Measurements from ENCODE around the gene DUSP2.

The DUSP2 gene

DNA sequence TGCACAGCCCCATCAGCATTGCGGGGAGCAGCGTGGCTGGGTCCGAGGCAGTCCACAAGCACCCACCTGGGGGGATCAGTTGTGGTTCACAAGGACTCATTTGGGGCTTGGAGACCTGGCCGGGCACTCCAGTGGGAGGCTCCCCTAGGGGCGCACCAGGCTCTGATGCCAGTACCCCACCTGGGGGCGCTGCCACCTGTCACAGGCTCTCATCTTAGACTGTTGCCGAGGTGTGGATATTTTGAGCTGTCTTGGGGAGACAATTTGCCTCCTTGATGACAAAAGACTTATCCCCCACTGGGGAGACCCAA lies 31.9 kb downstream of the DUSP2 start:
- no peak for DNase-seq

DNA sequence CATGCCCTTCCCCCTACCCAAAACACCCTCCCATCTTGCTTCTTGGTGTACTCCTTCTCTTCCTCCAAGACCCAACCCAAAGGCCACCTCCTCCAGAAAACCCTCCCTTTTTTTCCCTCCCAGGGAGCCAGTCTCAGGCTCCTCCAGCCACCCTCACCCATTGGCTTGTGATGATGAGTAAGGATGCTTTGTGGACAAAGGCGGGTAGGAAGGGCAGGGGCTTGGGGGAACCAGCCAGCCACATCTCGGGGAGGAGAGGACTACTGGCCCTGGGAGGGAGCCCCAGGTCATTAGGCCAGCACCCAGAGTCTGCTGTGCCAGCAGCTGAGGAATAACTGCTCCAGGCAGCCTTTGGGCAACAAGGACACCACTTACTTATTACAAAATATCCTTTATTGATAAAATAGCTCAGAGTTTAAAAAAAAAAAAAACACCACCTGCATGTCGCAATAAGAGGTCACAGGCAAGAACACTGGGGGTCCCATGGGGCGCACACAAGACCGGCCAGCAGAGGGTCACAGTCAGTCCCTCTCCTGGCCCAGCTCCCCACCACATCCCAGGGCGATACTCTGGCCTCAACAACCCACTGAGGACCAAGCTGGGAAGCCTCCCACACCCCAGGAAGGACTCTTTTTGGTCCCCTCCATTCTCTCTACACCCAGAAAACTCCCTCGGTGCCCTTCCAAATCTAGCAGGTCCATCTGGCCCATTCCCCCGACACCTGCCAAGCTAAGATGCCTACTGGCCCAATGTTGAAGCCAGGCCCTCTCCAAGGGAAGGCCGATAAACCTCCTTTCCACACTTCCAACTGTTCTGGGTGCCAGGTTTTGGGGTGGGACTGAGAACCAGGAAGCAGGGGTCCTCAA lies 32.5 kb downstream of the DUSP2 start:
- no peak for DNase-seq

DNA sequence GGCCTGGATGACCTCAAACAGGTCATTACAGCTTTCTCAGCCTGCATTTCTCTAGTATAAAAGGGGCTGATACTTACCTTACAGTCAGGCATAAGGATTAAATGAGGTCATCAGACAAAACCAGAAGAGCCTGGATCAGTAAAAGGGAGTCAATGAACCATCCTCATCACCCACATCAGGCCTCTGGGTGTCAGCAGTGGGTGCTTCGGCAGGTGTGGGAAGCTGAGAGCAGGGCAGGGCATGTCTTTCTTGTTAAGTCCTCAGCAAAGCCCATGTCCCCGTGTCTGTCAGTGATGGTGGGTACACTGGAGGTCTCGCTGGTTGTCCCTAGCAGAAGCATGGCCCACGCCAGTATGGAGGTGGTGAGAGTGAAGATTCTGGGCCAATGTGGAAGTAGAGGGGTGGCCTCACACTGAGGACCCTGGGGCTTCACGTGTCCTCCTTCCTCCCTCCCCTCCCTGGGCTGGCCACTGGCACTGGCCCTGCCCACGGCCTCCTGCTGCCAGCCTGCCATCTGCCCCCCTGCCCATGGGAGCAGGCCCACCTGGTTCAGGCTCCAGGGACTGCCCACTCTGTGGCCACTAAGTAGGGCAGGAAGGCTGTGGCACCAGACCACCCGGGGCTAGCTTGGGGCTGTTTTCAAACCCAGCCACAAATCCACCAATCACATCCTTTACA lies 33.3 kb downstream of the DUSP2 start:
- no peak for DNase-seq

DNA sequence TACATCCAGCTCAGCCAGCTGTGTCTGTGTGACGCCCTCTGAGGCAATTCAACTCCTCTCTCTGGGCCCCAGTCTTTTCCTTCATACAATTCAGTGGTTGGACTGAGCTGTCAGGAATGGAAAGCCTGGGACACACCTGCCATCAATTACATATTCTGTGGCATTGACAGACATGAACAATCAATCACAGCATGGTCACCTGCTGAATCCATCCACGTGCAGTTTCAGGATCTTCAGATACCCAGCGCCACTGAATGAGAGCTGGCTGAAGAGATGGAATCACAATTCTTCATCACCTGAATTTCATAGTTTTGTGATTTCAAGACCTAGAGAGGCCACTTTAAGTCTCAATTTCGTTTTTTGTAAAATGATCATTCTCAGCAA lies 34.0 kb downstream of the DUSP2 start:
- no peak for DNase-seq

DNA sequence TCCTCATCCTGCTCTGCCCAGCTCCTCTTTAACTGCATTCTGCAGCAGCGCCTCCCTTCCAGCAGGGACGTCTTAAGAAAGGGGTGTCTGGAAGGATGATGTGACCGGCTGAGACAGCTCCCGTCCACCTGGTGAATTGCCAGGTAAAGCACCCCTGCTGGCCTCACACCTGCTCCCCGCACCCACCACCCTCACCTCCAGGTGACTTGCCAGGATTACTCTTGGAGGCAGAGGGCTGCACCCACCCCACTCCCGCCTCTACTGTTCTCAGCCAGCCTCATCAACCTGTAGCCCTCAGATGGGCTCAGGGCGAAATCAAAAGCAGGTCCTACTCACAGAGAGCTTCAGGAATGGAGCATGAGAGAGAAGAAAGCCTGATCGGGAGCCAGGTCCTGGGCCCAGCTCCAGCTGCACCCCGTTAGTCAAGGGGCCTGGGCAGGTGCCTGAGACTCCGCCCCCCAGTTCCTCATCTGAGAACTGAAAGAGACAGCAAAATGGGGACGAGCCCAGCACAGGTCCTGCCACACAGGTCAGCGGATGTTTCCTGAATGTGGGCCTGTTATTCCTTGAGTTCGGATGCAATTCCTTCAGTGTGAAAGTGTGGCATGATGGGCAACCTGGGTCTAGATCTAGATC lies 34.5 kb downstream of the DUSP2 start:
- DNase-seq = no peak

DNA sequence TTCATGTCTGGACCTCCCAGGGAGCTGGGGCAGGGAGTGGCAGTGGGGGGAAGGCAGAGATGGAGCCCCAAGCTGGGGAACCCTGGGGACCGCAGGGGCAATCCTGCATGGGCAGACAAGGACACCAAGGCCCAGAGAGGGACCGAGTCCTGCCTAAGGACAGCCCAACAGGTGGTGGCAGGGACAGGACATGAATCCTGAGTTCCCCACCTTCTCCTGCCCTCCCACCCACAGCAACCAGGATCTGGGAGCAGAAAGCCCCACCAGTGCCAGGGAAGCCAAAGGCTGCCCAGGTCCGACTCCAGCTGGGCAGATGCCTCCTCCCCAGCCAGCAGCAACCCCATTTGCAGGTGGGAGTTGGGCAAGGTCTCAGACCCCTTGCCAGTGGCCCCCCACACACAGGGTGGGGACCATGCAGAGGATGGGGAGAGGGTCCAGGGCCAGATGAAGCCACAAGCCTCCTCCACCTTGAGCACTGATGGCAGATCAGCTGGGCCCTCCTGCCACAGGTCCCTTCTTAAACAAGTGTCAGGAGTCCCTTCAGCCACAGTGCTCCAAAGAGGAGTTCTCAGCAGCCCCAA lies 35.2 kb downstream of the DUSP2 start:
- no peak for DNase-seq

DNA sequence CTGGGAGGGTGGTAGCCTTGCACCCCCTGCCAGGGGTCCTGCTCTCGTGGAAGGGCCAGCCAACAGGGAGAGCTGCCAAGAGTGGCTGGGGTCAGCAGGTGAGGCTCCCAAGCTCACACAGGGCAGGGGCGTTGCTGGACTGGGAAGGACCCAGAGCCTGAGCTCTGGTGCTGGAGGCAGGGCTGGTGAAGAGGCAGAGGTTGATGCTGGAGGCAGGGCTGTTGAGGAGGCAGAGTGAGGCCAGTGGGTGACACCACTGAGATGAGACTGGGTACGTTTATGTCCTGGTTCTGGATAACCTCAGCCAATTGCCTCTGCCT lies 35.9 kb downstream of the DUSP2 start:
- no peak for DNase-seq

DNA sequence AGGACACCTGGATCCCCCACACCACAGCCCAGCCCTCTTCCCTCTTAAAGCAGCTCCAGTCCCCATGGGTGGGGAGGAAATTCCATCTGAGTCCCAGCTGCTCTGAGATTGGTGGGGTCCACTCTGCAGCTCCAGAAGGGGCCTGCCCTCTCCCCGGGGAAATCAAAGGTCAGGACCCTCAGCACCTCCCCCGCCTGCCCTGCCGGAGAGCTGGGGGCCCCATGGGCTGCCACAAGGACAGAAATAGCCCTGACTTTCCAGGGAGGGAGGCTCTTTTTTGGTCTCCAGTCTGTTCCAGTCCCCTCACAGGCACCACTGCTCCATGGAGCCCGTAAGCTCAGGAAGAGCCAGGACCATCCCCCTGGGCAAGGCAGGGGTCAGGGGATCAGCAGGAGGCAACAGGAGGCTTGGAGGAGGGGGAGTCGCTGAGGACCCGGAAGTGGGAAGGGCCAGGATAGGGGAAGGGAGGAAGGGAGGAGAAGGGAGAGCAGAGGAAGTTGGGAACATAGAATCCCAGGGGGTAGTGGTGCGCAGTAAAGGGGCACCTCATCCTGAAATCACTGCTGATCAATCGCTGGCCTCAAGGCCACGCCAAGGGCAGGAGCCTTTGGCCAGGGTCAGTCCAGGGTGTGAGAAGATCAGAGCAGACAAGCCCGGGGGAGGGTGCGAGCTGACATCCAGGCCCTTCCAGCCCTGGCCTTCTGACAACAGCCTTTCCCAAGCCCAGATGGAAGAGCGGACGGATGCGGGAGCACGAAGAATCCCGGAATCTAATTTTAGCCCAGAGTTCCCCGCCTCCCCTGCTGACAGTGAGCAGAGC lies 36.5 kb downstream of the DUSP2 start:
- no peak for DNase-seq

DNA sequence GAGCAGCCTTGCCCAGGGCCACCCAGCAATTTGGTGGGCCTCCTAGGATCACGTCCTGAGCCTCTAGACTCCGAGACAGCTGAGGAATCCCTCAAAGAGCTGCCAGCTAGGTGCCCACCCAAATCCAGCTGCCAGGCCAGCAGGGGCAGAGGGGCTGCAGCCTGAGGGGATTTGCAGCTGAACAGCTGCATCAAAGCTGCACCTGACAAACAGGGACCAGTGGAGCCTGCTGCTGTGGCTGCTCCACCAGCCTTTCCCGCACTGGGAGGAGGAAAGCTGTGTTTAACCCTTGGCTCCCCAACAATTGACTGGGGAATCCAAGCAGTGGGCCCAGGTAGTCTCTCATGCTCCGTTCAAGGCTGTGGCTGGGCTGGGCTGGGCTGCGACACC lies 37.1 kb downstream of the DUSP2 start:
- no peak for DNase-seq

DNA sequence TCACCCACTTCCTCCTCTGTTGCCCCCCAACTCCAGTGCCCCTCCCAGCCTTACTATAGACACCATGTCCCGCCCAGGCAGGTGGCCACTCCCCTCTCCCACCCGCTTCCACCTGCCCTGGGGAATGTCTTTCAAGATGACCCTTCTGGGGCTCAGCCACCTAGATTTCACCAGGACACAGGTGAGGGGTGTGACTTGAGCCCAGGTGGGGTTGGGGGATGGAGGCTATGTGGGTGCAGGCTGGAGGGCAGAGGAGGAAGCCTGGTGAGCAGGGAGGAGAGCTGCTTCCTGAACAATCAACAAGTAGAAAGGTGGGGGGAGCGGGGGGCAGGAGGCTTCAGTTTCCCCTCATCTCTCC lies 37.6 kb downstream of the DUSP2 start:
- DNase-seq = no peak

DNA sequence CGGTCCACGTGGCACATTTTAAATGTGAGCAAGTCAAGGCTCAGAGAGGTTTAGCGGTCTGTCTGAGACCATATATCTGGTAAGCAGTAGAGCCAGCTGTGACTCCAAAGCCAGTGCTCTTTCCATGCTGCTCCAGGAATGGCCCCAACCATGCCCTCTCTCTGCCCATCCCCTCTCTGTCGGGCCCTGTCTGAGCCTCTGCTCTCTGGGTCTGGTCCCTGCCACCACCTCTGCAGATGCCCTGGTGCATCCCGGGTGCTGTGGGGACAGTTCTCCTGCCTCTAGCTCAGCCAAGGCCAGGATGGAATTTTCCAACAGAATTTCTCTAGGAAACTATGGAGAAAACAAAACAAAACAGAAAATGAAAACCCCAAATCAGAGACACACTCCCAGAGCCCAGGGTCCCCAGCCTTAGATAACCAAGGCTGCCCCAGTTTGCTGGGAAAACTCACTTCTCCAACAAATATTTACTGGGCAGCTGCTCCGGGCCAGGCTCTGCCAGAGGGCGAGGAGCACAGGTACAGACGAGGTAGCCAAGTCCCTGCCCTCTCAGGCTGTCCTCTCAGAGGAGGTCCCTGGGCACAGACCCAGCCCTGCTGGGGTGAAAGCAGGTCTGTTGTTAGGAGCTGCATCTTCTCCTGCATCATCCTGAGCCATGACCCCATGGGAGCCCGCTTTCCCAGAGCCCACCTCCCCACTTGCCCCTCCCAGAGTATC lies 38.1 kb downstream of the DUSP2 start:
- no peak for DNase-seq

DNA sequence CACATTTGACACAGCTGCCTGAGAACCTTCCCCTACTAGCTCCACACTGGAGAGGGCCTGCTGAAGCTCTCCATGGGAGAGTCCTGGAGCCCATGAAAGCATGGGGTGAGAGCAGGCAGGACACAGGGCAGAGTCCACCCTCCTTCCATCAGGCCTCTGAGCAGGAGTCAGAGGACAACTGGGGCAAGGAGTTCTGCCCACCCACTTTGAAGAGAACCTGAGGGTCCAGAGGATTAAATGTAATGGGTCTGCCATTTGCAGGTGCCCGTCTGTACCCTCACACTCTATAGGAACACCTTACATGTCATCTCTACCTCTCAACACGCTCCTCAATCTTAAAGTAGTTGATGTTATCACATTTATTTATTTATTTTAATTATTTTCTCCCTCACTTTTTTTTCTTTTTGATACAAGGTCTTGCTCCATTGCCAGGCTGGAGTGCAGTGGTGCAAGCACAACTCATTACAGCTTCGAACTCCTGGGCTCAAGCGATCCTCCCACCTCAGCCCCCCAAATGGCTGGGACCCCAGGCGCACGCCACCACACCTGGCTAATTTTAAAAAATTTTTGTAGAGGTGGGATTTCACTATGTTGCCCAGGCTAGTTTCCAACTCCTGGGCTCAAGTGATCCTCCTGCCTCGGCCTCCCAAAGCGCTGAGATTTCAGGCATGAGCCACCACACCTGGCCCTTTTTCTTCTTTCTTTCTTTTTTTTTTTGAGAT lies 39.1 kb downstream of the DUSP2 start:
- DNase-seq = no peak

DNA sequence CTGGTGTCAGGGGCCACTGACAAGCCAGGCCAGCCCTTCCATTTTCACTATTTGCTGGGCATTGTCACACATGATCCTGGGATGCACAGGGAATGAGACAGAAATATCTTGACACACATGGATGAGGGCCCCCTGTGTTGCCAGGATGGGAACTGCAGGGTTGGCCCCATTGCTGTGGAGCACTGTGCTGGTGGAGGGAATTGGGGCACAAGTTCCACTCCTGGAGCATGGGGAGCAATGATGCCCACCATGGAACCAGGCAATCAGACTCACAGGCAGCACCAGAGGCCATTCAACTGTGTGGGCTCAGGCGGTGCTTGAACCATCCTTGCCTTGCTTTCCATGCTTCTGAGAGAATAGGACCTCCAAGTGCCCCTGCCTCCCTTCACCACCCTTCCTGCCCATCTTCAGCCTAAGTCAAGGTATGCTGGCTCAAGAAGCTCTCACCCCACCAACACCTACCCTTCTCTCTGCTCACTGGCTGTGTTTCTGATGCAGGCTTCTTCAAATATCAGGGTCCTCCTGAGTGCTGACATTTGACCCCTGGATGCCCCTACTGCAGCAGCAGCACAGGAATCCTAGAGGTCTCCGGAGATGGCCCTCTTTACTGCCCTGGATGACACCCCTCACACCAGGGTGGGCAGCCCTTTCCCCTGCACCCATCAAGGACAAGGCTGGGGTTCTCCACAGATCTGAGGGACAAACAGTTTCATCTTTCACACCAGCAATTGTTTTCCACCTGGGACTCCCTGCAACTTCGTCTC lies 39.9 kb downstream of the DUSP2 start:
- DNase-seq = no peak

DNA sequence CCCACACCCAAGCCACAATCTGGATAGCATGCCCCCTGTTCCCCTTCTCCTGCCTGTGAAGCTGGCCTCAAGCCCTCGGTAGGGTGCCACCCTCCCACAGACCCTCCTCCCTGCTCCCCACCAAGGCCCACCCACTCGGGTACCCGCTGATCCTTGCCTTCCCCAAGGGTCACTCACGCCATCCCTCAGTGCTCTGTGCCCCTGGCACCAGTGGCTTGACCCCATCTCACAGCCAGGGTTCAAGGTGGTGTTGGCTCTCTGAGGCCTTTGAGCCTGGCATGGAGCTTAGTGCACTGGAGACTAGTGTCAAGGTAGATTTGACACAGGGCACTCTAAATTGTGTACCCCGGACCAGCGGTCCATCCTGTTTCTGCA lies 40.8 kb downstream of the DUSP2 start:
- DNase-seq = no peak

DNA sequence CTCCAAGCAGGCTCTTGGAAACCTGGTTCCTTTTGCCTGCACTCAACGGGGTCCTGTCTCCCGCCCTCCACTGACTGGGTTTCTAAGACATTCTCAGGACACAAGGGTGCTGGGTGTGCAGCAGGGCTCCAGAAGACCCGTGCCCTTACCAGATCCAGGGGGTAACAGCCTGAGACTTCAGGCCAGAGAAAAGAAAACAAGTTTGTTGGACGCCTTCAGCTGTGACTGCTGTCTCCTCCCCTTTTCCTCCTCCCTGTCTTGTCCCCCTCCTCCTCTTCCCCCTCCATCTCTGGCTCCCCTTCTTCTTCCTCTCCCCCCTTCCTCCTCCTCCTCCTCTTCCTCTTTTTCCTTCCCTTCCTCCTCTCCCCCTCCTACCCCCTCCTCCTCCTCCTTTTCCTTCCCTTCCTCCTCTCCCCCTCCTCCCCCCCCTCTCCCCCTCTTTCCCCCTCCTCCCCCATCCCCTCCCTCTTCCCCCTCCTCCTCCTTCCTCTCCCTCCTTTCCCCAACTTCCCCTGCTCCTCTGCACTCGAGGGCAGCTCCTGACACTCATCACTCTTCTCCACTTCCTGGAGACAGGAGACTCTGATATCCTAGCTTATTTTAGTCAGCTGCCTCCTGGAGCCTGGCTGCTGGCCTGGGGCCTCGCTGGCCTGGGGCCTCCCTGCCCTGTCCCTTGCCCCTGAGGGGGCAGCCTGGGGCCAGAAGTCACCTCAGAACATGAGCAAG lies 41.3 kb downstream of the DUSP2 start:
- DNase-seq = no peak

DNA sequence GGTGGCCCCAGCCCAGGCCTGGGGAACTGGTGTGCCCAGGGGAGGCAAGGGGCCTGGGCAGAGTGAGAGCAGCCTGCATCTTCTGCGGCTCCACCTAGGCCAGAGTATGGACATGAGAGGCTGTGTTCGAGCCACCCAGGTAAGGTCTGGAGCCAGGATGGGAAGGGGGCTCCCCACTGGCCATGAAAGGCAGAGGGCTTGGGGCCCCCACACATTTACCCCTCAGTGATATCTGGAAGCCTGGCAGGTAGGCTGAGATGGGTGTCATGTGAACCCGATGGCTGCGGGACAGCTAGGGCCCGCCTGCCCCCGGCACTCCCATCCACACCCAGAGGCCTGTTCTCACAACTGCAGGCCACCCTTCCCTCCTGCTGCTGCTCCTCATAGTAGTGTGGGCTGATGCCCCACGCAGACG lies 42.0 kb downstream of the DUSP2 start:
- DNase-seq = no peak

DNA sequence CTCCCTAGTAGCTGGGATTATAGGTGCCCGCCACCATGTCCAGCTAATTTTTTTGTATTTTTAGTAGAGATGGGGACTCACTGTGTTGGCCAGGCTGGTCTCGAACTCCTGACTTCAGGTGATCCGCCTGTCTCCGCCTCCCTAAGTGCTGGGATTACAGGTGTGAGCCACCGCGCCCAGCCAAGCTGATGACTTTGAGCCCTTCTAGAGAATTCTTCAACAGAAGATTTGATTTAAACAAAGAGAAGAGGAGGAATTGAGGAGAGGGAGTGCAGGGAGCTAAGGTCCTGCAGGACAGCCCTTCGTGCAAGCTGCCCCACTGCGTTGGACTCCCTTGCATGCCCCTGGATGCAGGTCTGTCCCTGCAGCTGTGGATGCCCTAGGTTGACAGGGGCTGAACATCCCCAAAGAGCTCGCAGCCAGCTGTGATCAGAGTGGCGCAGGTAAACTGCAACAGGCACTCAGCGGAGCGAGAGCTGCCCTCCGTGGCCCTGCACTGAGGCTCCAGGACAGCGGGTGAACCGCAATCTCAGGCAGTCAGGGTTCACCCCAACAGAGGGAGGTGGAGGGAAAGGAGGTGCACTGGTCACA lies 42.5 kb downstream of the DUSP2 start:
- DNase-seq = no peak

DNA sequence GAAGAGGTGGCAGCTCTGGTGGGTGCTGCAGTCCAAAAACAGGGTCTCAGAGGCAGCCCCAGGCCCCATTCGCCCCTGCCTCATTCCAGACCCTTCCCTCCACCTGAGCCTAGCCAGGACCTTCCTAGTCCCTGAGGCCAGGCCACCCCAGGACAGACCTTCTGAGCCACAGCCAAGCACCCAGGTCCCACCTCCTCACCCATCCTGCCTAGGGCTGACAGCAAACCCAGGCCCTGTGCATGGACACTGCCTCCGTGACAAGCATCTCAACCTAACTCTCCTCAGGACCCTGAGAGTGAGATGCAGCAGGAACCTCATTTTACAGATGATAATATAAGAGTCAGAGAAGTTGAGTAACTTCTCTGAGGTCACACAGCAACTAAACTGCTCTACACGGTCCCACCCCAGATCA lies 44.3 kb downstream of the DUSP2 start:
- no peak for DNase-seq

DNA sequence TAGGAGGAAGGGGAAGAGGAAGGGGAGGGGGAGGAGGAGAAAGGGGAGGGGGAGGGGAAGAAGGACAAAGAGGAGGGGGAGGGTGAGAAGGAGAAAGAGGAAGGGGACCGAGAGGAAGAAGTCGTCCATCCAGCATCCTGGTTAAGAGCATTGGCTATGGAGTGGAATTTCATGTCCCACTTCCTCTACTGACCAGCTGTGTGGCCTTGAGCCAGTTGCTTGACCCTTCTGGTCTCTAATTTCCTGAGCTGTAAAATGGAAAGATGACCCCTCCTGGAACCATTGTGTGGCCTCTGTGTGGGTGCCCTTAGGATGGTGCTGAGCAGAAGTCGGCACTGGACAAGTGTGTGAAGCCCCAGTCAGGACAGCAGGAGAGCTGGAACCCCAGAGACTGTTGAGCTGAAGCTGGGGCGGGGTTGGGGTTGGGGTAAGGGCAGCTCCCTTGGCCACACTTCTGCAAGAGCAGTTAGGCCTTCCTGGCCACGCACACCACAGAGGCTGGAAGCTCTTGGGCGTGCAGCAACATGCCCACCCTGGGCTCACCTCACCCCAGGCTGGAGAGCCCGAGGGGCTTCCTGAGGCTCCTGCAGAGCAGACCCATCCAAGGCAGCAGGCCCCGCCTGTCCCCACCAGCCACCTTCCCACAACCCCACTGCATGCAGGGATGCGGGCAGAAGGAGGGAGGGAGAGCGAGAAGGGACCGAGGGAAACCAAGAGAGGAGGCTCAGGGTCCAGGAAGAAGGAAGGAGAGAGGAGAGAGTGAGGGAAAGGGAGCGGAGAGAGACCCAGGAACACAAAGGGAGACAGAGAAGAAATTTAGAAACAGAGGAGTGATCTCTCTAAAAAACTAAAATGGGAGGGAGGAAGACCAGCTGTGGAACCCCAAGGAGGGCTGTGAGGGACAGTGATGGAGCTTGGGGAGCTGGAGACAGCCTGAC lies 45.1 kb downstream of the DUSP2 start:
- DNase-seq = no peak
